GM13976 (cell line): ENCODE measurements around the gene TRIP13.

Experiments used
- DNase-seq: peaks from one replicate; pipeline ENCODE4 v3.0.0; 2012; ENCODE audit warnings: low spot score
- CTCF ChIP-seq: IDR thresholded peaks from 2 replicates; pipeline ENCODE4 v1.5.1; 2012; ENCODE audit warnings: borderline replicate concordance, mild to moderate bottlenecking; ENCODE audit not compliant: insufficient read depth; ENCODE audit errors: extremely low read depth, missing control alignments, control extremely low read depth
- in situ Hi-C: fragments of 300-500 bp; cut with MboI; formaldehyde crosslinking; loops from one replicate; pipeline ENCODE4 v1.12.0; 2022; ENCODE audit warnings: low sequenced_read_pairs, mixed read lengths, inconsistent platforms; ENCODE audit not compliant: unreplicated experiment

The TRIP13 gene

DNA sequence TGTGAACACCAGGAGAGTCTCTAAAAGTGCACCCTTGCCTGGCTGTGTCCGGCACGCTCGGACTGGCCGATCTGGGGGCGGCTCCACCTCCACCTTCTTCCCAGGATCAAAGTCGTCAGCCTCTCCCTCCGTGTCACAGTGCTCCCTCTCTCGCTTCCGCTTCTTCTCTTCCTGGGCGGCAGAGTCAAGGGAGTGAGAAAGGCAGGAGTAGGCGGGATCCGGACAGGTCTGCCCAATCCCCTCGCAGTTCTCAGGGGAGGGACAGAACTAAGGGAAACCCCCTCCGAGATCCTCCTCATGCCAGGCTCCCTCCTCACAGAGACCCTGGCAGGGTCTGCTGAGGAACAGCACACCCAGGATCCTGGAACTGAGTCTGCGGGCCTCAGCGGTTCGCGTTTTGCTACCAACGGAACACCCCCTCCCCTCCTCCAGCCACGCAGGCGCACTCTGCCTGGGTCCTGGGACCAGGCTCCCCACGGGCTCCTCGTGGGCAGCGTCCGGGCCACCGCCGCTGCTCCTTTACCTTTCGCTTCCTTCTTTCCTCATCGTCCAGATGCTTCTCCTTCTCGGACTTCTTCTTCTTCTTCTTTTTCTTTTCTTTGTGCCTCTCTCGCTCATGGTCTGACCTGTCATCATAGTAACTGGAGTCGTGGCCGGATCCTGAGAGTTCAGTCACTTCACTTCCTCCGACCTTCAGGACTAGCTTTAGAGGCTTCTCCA is 1.4 kb upstream of the TRIP13 start:
- no peak for DNase-seq
- no peak for TF ChIP-seq CTCF
- in situ Hi-C loops = no loop called here

DNA sequence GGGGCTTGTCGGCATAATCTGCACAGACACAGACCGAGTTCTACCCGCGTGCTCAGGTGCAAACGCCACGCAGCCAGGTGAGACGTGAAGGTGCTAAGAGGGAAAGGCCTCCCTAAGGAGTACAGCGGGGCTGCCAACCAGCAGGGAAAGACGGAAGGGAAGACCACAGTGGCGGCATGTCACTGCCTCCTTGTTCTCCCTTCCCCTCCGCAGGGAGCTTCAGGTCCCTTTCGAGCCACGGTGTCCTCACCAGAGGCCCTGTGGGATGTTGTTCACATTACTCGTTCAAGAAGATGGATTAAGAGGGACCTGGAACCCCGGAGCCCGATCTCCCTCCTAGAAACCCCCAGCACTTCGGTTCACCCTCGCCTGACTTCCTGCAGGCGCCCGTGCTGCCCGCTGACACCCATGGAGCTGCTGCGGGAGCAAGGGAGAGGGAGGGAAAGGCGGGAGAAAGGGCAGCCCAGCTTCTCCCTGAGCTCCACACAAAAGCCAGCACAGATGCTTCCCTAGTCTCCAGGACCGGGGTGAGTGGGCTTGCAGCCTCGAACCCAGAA is 769 bp upstream of the TRIP13 start:
- no peak for TF ChIP-seq CTCF
- in situ Hi-C loops = no loop called here
- peak; percentile 64 for DNase-seq

DNA sequence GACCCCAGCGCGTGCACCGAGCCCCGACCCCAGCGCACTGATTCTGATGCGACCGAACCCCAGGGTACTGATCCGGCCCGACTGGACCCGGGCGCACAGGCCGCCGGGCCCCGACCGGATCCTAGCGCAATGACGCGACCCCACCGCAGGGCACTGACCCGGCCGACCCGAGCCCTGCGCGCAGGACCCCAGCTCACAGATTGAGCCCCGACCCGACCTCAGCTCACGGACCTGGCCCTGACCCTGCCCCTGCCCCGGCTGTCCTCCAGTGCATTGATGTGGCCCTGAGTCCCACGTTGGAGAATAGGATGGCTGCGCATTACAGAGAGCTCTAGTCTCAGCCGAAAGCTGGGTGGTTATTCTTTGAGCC is 438 bp downstream of the TRIP13 start:
- no peak for TF ChIP-seq CTCF
- DNase-seq = no peak
- in situ Hi-C loops = no loop called here

DNA sequence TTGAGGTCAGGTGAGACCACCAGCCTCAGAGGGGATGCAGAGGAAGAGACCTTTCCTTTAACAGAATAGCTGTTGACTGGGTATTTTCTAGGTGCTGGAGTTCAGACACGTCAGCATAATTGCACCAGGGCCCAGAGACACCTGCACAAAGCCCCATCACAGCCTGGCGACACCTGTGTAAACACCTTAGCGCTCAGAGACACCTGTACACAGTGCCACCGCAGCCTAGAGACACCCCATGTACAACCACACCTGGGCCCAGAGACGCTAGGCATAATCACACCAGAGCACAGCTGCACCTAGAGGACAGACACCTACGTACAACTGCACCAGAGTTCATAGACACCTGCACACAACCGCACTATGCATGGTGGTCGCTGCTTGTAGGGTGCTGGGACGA is 1.0 kb downstream of the TRIP13 start:
- in situ Hi-C loops = no loop called here
- no peak for TF ChIP-seq CTCF
- no peak for DNase-seq

- in situ Hi-C loops = no loop called here
- no peak for TF ChIP-seq CTCF
- no peak for DNase-seq
These were observed 8.1 kb downstream of the TRIP13 start for GRCh38 chr5:900781-901180.

DNA sequence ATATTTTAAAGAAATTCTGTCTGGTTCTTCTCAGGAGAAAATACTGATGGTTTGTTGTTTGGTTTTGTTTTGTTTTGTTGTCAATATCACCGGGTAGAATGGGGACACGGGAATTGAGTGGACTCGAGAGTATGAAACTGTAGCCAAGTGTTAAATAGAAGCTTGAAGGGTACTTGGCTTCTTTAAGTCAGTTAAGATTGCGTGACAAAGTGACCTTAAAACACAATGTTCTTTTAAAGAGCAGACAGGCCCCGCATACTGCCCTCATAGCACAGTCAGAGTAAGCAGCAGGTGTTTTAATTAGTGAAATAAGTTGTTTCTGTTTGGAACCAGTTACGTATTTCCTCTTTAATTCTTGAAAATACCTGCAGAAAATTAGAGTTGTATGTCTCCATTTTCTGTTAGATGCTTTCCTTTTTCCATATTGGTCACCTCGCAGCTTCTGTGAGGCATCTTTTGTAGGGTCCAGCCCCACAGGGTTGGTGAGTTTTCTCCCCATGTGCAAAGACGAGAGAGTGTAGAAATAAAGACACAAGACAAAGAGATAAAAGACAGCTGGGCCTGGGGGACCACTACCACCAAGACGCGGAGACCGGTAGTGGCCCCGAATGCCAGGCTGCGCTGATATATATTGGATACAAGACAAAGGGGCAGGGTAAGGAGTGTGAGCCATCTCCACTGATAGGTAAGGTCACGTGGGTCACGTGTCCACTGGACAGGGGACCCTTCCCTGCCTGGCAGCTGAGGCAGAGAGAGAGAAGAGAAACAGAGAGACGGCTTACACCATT is 9.6 kb downstream of the TRIP13 start:
- no peak for TF ChIP-seq CTCF

GRCh38 chr5:903756-904096 is 11.0 kb downstream of the TRIP13 start:
- no peak for DNase-seq
- no peak for TF ChIP-seq CTCF
- in situ Hi-C loops = no loop called here

More for the DNA sequence above, 9.6 kb downstream of the TRIP13 start:
- DNase-seq = no peak
- in situ Hi-C loops = no loop called here
